ENCODE measurements around the gene SYNCRIP. TPM values are rescaled to one million over a fixed set of nuclear protein-coding genes. Genes with fewer than 3 reads are reported as not detected.
A peak's percentile ranks its signal among the peaks of the same experiment; 100 is the strongest.
"Not testable (repeated sequence)": the region's sequence is repeated elsewhere in the genome, so short reads cannot be mapped to it uniquely, and the experiment has no call there.

SYNCRIP gene
- polyA plus RNA-seq, 1 experiment, result 40.4 TPM

DNA sequence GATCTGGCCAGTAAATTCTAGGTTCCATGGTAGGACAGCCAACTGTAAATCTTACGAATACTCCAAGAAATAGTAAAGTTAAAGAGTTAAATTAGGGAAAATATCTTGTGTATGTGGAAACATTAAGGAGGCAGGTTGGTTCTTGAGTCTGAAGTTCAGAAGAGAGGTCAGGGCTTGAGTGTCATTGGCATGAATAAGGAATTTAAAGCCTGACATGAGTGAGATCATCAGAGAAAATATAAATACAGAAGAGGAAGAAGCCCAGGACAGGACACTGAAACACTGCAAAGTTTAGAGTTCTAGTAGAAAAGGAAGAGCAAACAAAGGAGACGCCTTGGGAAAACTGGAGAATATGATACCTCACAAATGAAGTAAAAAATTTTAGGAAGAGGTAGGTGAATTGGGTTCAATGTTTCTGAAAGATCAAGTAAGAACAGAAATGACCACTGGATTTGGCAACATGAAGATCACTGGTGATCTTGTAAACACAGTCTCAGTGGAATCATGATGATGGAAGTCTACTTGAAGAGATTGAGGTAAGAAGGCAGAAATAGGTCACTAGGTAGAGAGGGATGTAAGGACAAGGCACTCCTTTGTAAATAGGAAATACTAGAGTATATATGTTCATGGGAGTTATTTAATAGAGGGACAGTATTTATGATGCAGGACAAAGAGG, 41.6 kb upstream of the SYNCRIP start:
- no peak overlapping the region for H3K27ac ChIP-seq (ENCODE audit: low read depth, low read length)
- TF ChIP-seq, protein P1, sequence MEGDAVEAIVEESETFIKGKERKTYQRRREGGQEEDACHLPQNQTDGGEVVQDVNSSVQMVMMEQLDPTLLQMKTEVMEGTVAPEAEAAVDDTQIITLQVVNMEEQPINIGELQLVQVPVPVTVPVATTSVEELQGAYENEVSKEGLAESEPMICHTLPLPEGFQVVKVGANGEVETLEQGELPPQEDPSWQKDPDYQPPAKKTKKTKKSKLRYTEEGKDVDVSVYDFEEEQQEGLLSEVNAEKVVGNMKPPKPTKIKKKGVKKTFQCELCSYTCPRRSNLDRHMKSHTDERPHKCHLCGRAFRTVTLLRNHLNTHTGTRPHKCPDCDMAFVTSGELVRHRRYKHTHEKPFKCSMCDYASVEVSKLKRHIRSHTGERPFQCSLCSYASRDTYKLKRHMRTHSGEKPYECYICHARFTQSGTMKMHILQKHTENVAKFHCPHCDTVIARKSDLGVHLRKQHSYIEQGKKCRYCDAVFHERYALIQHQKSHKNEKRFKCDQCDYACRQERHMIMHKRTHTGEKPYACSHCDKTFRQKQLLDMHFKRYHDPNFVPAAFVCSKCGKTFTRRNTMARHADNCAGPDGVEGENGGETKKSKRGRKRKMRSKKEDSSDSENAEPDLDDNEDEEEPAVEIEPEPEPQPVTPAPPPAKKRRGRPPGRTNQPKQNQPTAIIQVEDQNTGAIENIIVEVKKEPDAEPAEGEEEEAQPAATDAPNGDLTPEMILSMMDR (IDR thresholded peaks at IDR 0.05; ENCODE audit: low read depth, low read length), result no peak
- POLR2A ChIA-PET, result no interaction called here
- H3K9me3 ChIP-seq (ENCODE audit: control insufficient read depth, insufficient read depth, low read length), result no peaks in the 10 kb centered on the region
- H3K27me3 ChIP-seq (ENCODE audit: control insufficient read depth, insufficient read depth, low read length), result no peaks in the 10 kb centered on the region
- no peak overlapping the region for H3K4me3 ChIP-seq (ENCODE audit: low read depth, low read length)
- CTCF ChIA-PET, result interaction anchor here (0.5 kb wide), 1 partner anchor 1895 kb away, joined by 4 read pairs; no protein-coding TSS in a partner anchor
- DNase-seq (ENCODE audit: low read depth, low spot score), result no peak

GRCh38 chr6:85681899-85682298, 39.2 kb upstream of the SYNCRIP start:
- DNase-seq (ENCODE audit: low read depth, low spot score); CTCF ChIA-PET; H3K9me3 ChIP-seq (ENCODE audit: control insufficient read depth, insufficient read depth, low read length); H3K4me3 ChIP-seq (ENCODE audit: low read depth, low read length); H3K27me3 ChIP-seq (ENCODE audit: control insufficient read depth, insufficient read depth, low read length); H3K27ac ChIP-seq (ENCODE audit: low read depth, low read length): not testable (repeated sequence)
- POLR2A ChIA-PET, result interaction anchor here (0.6 kb wide), 1 partner anchor 44 kb away, joined by 3 read pairs; no protein-coding TSS in a partner anchor

- ChIA-PET CTCF (no interaction called here), POLR2A (no interaction called here)
- TF ChIP-seq, protein P1 (IDR thresholded peaks at IDR 0.05; ENCODE audit: low read depth, low read length), result no peak
- DNase-seq (ENCODE audit: low read depth, low spot score), result no peak
- H3K4me3 ChIP-seq (ENCODE audit: low read depth, low read length), result peak overlapping the region; percentile 75
- no peaks in the 10 kb centered on the region; the same call in 1 of the 2 replicates for H3K9me3 ChIP-seq (ENCODE audit: control insufficient read depth, insufficient read depth, low read length)
- no peak overlapping the region for H3K27ac ChIP-seq (ENCODE audit: low read depth, low read length)
- no peaks in the 10 kb centered on the region for H3K27me3 ChIP-seq (ENCODE audit: control insufficient read depth, insufficient read depth, low read length)
These were observed 37.7 kb upstream of the SYNCRIP start for GRCh38 chr6:85680388-85680787.

- TF ChIP-seq, protein P1 (IDR thresholded peaks at IDR 0.05; ENCODE audit: low read depth, low read length), result no peak
These were observed 36.9 kb upstream of the SYNCRIP start for GRCh38 chr6:85679445-85680123.

GRCh38 chr6:85678602-85679444, 36.1 kb upstream of the SYNCRIP start:
- H3K4me3 ChIP-seq (ENCODE audit: low read depth, low read length), result peak overlapping the region; percentile 75
- CTCF ChIA-PET, result interaction anchor here (1.3 to 1.5 kb wide), 3 partner anchors 34 to 142 kb away, joined by 6 to 8 read pairs (median 6); no protein-coding TSS in a partner anchor

More at GRCh38 chr6:85679445-85680123, 36.9 kb upstream of the SYNCRIP start:
- POLR2A ChIA-PET, result interaction anchor here (0.5 to 5.8 kb wide), 23 partner anchors 10 to 1113 kb away, joined by 3 to 582 read pairs (median 8); partner anchors contain the start of genes NT5E, SNX14 and SYNCRIP
- Histone ChIP-seq H3K27ac (ENCODE audit: low read depth, low read length) (peak overlapping the region; percentile 97), H3K4me3 (ENCODE audit: low read depth, low read length) (peak overlapping the region; percentile 75), H3K9me3 (ENCODE audit: control insufficient read depth, insufficient read depth, low read length) (no peaks in the 10 kb centered on the region; the same call in 1 of the 2 replicates), H3K27me3 (ENCODE audit: control insufficient read depth, insufficient read depth, low read length) (no peaks in the 10 kb centered on the region)
- CTCF ChIA-PET, result no interaction called here
- no peak for DNase-seq (ENCODE audit: low read depth, low spot score)

More at GRCh38 chr6:85678602-85679444, 36.1 kb upstream of the SYNCRIP start:
- POLR2A ChIA-PET, result interaction anchor here (0.5 to 5.8 kb wide), 35 partner anchors 9 to 1112 kb away, joined by 3 to 582 read pairs (median 7); partner anchors contain the start of genes NT5E, SNX14 and SYNCRIP
- Histone ChIP-seq H3K27ac (ENCODE audit: low read depth, low read length) (peak overlapping the region; percentile 97), H3K9me3 (ENCODE audit: control insufficient read depth, insufficient read depth, low read length) (no peaks in the 10 kb centered on the region; the same call in 1 of the 2 replicates), H3K27me3 (ENCODE audit: control insufficient read depth, insufficient read depth, low read length) (no peaks in the 10 kb centered on the region)
- DNase-seq (ENCODE audit: low read depth, low spot score), result peak; percentile 97
- TF ChIP-seq, protein P1 (IDR thresholded peaks at IDR 0.05; ENCODE audit: low read depth, low read length), result 0 out of 2 replicates have a peak, but pooled peaks have one; percentile 8
